WERI-Rb-1 (cell line): ENCODE measurements around the gene TPI1.
A peak's percentile ranks its signal among the peaks of the same experiment; 100 is the strongest.
"Not testable (repeated sequence)": the region's sequence is repeated elsewhere in the genome, so short reads cannot be mapped to it uniquely, and the experiment has no call there.

ENCODE experiments used
- DNase-seq: peaks from one replicate; pipeline ENCODE4 v3.0.0-alpha.2; 2020
- H3K27ac ChIP-seq: fragments of 250-450 bp; sonication (Bioruptor Pico); 2 replicates; pipeline ENCODE4 v1.5.1; 2020; ENCODE audit warnings: mild to moderate bottlenecking, moderate library complexity
- H3K27me3 ChIP-seq: fragments of 250-450 bp; sonication (Bioruptor Pico); 2 replicates; pipeline ENCODE4 v1.5.1; 2021; ENCODE audit warnings: mild to moderate bottlenecking, low read depth, moderate library complexity; ENCODE audit not compliant: insufficient read depth, severe bottlenecking
- H3K36me3 ChIP-seq: fragments of 250-450 bp; sonication (Bioruptor Pico); 2 replicates; pipeline ENCODE4 v1.5.1; 2020; ENCODE audit warnings: mild to moderate bottlenecking, moderate library complexity
- H3K4me3 ChIP-seq: 2 replicates; pipeline ENCODE4 v1.5.1; 2011; ENCODE audit warnings: low read depth, mild to moderate bottlenecking, control low read depth, low read length
- H3K9me3 ChIP-seq: fragments of 250-450 bp; sonication (Bioruptor Pico); 2 replicates; pipeline ENCODE4 v1.5.1; 2021; ENCODE audit warnings: mild to moderate bottlenecking, moderate library complexity; ENCODE audit not compliant: severe bottlenecking
- TF ChIP-seq, protein P1 (sequence below): IDR thresholded peaks from 2 replicates; pipeline ENCODE4 v1.5.1; 2011; ENCODE audit warnings: low read depth, mild to moderate bottlenecking, control low read depth, inconsistent platforms, low read length

TPI1 gene

DNA sequence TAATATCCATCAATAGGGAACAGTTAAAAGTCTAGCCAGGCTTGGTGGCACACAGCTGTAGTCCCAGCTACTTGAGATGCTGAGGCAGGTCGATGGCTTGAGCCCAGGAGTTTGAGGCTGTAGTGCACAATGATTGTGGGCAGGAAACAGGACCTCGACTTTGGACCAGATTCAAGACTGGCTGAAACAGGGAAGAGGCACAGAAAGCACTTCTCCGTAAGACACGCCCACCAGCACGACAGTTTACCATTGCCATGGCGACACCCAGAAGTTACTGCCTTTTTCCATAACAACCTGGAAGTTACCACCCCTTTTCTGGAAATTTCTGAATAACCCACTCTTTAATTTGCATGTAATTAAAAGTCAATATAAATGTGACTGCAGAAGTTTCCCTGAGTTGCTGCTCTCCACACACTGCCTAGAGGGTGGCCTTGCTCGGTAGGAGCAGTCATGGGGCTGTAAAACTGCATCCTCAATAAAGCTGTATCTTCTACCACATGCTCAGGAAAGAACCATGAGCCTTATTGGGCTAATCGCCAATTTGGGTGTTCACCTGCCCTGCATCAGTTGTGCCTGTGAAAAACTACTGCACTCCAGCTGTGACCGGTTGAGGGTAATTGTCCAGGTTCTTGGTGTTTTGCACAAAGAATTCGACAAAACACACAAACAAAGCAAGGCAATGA, 32.6 kb downstream of the TPI1 start:
- no peak overlapping the region for H3K27ac ChIP-seq

DNA sequence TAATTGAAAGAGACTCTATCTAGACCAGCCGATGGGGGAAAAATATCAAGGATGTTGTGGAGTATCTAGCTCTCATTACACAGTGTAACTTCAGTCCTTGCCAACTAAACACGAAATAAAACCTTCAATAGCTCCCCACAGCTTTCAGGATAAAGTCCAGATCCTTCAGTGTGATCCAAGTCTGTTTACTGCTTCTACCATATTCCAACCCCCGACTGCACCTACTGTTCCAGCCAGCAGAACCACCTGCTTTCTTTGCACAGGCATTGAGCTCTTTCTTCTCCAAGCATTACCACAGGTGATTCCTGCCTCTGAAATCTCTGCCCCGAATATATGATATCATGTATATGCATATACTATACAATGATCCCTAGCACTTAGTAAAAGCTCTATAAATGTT, 35.1 kb downstream of the TPI1 start:
- H3K27ac ChIP-seq: peak overlapping the region; percentile 65
- H3K9me3 ChIP-seq: no peaks in the 10 kb centered on the region
- TF ChIP-seq, protein P1, sequence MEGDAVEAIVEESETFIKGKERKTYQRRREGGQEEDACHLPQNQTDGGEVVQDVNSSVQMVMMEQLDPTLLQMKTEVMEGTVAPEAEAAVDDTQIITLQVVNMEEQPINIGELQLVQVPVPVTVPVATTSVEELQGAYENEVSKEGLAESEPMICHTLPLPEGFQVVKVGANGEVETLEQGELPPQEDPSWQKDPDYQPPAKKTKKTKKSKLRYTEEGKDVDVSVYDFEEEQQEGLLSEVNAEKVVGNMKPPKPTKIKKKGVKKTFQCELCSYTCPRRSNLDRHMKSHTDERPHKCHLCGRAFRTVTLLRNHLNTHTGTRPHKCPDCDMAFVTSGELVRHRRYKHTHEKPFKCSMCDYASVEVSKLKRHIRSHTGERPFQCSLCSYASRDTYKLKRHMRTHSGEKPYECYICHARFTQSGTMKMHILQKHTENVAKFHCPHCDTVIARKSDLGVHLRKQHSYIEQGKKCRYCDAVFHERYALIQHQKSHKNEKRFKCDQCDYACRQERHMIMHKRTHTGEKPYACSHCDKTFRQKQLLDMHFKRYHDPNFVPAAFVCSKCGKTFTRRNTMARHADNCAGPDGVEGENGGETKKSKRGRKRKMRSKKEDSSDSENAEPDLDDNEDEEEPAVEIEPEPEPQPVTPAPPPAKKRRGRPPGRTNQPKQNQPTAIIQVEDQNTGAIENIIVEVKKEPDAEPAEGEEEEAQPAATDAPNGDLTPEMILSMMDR: no peak
- no peaks in the 10 kb centered on the region for H3K36me3 ChIP-seq
- no peak overlapping the region for H3K4me3 ChIP-seq
- peak; percentile 42 for DNase-seq
- no peaks in the 10 kb centered on the region for H3K27me3 ChIP-seq

More for the DNA sequence above, 32.6 kb downstream of the TPI1 start:
- no peak for DNase-seq
- Histone ChIP-seq H3K9me3 (no peaks in the 10 kb centered on the region), H3K27me3 (no peaks in the 10 kb centered on the region), H3K4me3 (no peak overlapping the region), H3K36me3 (no peaks in the 10 kb centered on the region)
- TF ChIP-seq, protein P1: no peak

DNA sequence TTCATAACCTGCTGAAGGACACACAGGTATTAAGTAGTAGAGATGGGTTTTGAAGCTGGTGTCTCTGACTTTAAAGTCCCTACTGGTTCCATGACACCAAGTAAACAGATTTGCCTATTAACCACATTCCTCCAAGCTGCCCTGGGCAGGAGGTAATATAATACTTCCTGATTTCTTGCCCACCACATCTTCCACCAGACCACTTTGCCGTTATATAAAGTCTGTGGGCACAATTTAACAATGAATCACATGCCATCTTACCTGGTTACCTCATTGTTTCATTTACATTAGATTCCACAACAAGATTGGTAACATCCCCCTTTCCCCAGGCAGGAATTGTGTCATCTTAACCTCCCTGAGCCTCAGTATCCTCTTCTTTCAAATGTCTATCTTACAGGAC, 36.4 kb downstream of the TPI1 start:
- H3K36me3 ChIP-seq: no peaks in the 10 kb centered on the region
- H3K4me3 ChIP-seq: peak overlapping the region; percentile 79
- no peaks in the 10 kb centered on the region for H3K9me3 ChIP-seq
- TF ChIP-seq, protein P1: no peak
- peak overlapping the region; percentile 77 for H3K27ac ChIP-seq
- H3K27me3 ChIP-seq: no peaks in the 10 kb centered on the region
- no peak for DNase-seq

DNA sequence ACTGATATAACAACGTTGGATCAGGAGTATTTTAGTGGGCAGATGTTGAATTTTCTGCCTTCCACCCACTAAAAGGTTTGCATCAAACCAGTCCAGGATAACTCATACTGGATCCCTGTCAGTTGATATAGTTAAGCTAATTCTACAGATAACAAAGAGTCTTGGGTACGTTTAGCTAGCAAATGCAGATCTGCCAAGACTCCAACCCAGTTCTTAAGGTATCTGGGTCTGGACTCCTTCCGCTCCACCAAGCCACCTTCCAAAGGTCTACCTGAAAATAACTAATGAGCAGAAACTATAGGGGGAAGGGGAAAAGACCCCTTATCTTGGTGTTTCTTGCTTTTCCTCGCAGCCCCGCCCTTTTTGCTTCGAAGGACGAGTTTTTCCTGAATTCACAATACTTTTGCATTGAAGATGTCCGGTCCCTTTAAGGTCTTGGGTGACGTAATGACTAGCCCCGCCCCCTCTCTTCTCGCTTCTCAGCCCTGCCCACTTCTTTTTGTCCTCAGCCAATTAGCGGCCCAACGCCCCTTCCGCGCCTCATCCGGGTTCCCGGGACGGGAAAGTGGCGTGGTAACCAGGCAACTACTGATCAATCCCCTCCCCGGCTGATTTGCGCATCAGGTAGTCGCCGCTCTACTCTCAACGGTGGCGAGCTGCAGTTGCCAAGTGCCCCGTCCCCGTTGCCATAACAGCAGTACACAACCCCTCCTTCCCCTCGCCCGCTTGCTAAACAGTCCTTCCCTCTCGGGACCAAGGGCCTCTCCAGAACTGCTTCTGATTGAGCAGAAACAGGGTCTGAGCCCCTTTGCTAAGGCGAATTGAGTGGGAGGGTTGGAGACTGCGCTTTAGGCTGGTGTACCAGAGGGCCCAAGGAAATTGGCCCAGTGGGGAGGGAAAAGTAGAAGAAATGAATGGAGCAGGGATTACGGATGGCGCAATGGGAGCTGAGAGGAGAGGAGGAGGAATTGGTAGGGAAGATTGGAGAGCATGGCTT, 37.2 kb downstream of the TPI1 start, which contains the start of gene LRRC23:
TSS of gene LRRC23 (plus strand) at position 543 of the 997 bp plus-strand sequence. CDS start 812 bp downstream, outside the sequence.
- TF ChIP-seq, protein P1: no peak
- DNase-seq: peak; percentile 97
- Histone ChIP-seq H3K4me3 (peak within 1 kb of the TSS; percentile 79), H3K27ac (peak within 1 kb of the TSS; percentile 77), H3K27me3 (no peaks in the 10 kb centered on the region), H3K9me3 (no peaks in the 10 kb centered on the region), H3K36me3 (no peaks in the 10 kb centered on the region)

DNA sequence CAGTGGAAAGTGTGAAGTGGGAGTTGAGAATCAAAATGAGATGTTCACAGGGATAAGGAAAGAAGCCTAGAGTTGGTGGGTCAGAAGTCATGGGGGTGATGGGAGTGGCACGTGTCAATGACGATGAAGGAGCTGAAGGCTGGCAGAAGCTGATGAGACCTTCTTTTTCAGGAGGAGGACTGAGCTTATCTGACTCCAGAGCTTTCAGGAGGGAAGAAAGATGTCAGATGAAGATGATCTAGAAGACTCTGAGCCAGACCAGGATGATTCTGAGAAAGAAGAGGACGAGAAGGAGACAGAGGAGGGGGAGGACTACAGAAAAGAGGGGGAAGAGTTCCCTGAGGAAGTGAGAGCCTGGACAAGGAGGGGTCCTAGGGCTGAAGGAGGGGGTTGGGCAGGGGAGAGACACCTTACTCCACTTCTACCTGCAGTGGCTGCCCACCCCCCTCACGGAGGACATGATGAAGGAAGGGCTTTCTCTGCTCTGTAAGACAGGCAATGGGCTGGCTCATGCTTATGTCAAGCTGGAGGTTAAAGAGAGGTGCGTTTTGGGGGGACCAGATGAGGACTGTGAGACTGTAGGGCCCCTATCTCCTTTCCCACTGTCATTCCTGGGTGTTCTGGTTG, 38.2 kb downstream of the TPI1 start:
- DNase-seq: no peak
- H3K27me3 ChIP-seq: no peaks in the 10 kb centered on the region
- H3K27ac ChIP-seq: no peak overlapping the region
- TF ChIP-seq, protein P1: no peak
- no peaks in the 10 kb centered on the region for H3K9me3 ChIP-seq
- no peaks in the 10 kb centered on the region for H3K36me3 ChIP-seq
- H3K4me3 ChIP-seq: peak overlapping the region; percentile 79

DNA sequence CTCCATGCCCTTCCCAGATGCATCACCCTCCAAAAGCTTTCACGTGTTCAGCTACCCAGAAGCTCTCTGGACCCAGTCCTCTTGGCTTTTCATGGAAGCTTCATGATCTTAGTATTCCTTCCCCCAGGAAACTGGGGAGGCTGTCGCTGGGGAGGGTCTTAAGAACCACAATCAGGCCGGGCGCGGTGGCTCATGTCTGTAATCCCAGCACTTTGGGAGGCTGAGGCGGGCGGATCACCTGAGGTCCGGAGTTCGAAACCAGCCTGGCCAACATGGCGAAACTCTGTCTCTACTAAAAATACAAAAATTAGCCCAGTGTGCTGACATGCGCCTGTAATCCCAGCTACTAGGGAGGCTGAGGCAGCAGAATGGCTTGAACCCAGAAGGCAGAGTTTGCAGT, 40.8 kb downstream of the TPI1 start:
- not testable (repeated sequence) for DNase-seq, H3K27ac ChIP-seq, H3K36me3 ChIP-seq, H3K4me3 ChIP-seq, H3K27me3 ChIP-seq, H3K9me3 ChIP-seq
